Right atrium auricular region (tissue), 2 donors: ENCODE data around the gene SECISBP2. TPM values are rescaled to one million over a fixed set of nuclear protein-coding genes. Genes with fewer than 3 reads are reported as not detected.

Experiments
- DNase-seq: peaks from one replicate; pipeline ENCODE4 v3.0.0-alpha.2; 2019; ENCODE audit warnings: low spot score
- H3K27ac ChIP-seq, 2 donors: fragments of 200-600 bp; sonication (generic); 1 replicate in 1 of 2; 2 replicates in 1 of 2; pipeline ENCODE4 v1.5.1; 2016 to 2019
- H3K27me3 ChIP-seq, 2 donors: fragments of 200-600 bp; sonication (generic); one replicate each; pipeline versions ENCODE4 v1.5.1 to v1.6.0; 2017 to 2019
- H3K36me3 ChIP-seq: fragments of 200-600 bp; sonication (generic); one replicate; pipeline ENCODE4 v1.5.1; 2016
- H3K4me1 ChIP-seq, 2 donors: fragments of 200-600 bp; sonication (generic); one replicate each; pipeline versions ENCODE4 v1.5.1 to v1.6.0; 2017 to 2019
- H3K4me3 ChIP-seq, 2 donors: fragments of 200-600 bp; sonication (generic); 1 replicate in 1 of 2; 2 replicates in 1 of 2; pipeline ENCODE4 v1.5.1; 2017 to 2019; ENCODE audit warnings: mild to moderate bottlenecking in 1 of 2, moderate library complexity in 1 of 2
- H3K9me3 ChIP-seq, 2 donors: fragments of 200-600 bp; sonication (generic); one replicate each; pipeline ENCODE4 v1.5.1; 2019
- CTCF ChIP-seq, 2 donors: fragments of 200-600 bp; sonication (generic); IDR thresholded peaks; one replicate each; pipeline ENCODE4 v1.5.1; 2019; ENCODE audit warnings: antibody characterized with exemption in 2 of 2
- total RNA-seq, 2 donors: library from RNA; depleted of rRNA; stranded (reverse); fragments of >200 nt; gene quantifications; one replicate each; pipeline ENCODE4 v1.1.0, GENCODE V29; 2016

The SECISBP2 gene
- total RNA-seq, 2 donors from 2014 or later = 15.0 to 19.9 TPM

- Histone ChIP-seq H3K4me1 (no peaks in the 10 kb centered on the region), H3K9me3 (no peaks in the 10 kb centered on the region), H3K27me3 (no peaks in the 10 kb centered on the region), H3K36me3 (peaks cover 7% of the 10 kb centered on the region), H3K27ac (no peak overlapping the region), H3K4me3 (no peak overlapping the region)
- TF ChIP-seq CTCF (IDR thresholded peaks at IDR 0.05) = no peak
- DNase-seq = no peak
These were observed 58.0 kb downstream of the SECISBP2 start for GRCh38 chr9:89376286-89376685.

GRCh38 chr9:89376741-89377351 lies 58.5 kb downstream of the SECISBP2 start:
- H3K27me3 ChIP-seq = no peaks in the 10 kb centered on the region
- H3K36me3 ChIP-seq = peaks cover 7% of the 10 kb centered on the region
- no peaks in the 10 kb centered on the region for H3K4me1 ChIP-seq
- no peaks in the 10 kb centered on the region for H3K9me3 ChIP-seq
- DNase-seq = no peak
- no peak for TF ChIP-seq CTCF (IDR thresholded peaks at IDR 0.05)
- no peak overlapping the region for H3K27ac ChIP-seq
- no peak overlapping the region for H3K4me3 ChIP-seq

- DNase-seq = no peak
- Histone ChIP-seq H3K4me3 (no peak overlapping the region), H3K27me3 (no peaks in the 10 kb centered on the region), H3K9me3 (no peaks in the 10 kb centered on the region), H3K27ac (no peak overlapping the region), H3K4me1 (no peaks in the 10 kb centered on the region), H3K36me3 (peaks cover 7% of the 10 kb centered on the region)
- TF ChIP-seq CTCF (IDR thresholded peaks at IDR 0.05) = no peak
These were observed 59.1 kb downstream of the SECISBP2 start for GRCh38 chr9:89377411-89377810.

GRCh38 chr9:89378541-89378940 lies 60.2 kb downstream of the SECISBP2 start:
- no peak for TF ChIP-seq CTCF (IDR thresholded peaks at IDR 0.05)
- H3K4me1 ChIP-seq = no peaks in the 10 kb centered on the region
- H3K4me3 ChIP-seq = no peak overlapping the region
- DNase-seq = no peak
- no peaks in the 10 kb centered on the region for H3K9me3 ChIP-seq
- peaks cover 7% of the 10 kb centered on the region for H3K36me3 ChIP-seq
- no peaks in the 10 kb centered on the region for H3K27me3 ChIP-seq
- H3K27ac ChIP-seq = no peak overlapping the region

- no peaks in the 10 kb centered on the region for H3K27me3 ChIP-seq
- H3K9me3 ChIP-seq = no peaks in the 10 kb centered on the region
- H3K27ac ChIP-seq = no peak overlapping the region
- TF ChIP-seq CTCF (IDR thresholded peaks at IDR 0.05) = no peak
- no peak for DNase-seq
- no peaks in the 10 kb centered on the region for H3K4me1 ChIP-seq
- H3K36me3 ChIP-seq = peaks cover 7% of the 10 kb centered on the region
- H3K4me3 ChIP-seq = no peak overlapping the region
These were observed 60.7 kb downstream of the SECISBP2 start for GRCh38 chr9:89379031-89379430.

- Histone ChIP-seq H3K36me3 (peaks cover 7% of the 10 kb centered on the region), H3K27ac (no peak overlapping the region), H3K27me3 (no peaks in the 10 kb centered on the region), H3K4me1 (no peaks in the 10 kb centered on the region), H3K9me3 (no peaks in the 10 kb centered on the region), H3K4me3 (no peak overlapping the region)
- no peak for DNase-seq
- no peak for TF ChIP-seq CTCF (IDR thresholded peaks at IDR 0.05)
These were observed 61.3 kb downstream of the SECISBP2 start for GRCh38 chr9:89379508-89380115.
